Transverse colon (tissue), 3 donors: ENCODE measurements around the gene RAD51C.

Experiments
- CTCF ChIP-seq, 5 experiments: fragments of 200-600 bp in 3 of 5; fragments of 450-650 bp in 2 of 5; sonication (generic) in 3 of 5; IDR thresholded peaks; 1 replicate in 2 of 5; 2 replicates in 3 of 5; pipeline ENCODE4 v1.5.1; 2016 to 2017; ENCODE audit warnings: antibody characterized with exemption in 5 of 5, inconsistent platforms in 3 of 5, mild to moderate bottlenecking in 2 of 5, moderate library complexity in 1 of 5
- EP300 ChIP-seq: sonication (generic); formaldehyde crosslinking; IDR thresholded peaks from one replicate; pipeline ENCODE4 v1.6.1; 2017; ENCODE audit warnings: antibody characterized with exemption, low read depth
- POLR2A ChIP-seq: fragments of 450-650 bp; IDR thresholded peaks from one replicate; pipeline ENCODE4 v1.6.1; 2016; ENCODE audit warnings: antibody characterized with exemption, mild to moderate bottlenecking, moderate library complexity

GRCh38 chr17:58643147-58643546 is 49.3 kb upstream of the RAD51C start:
- TF ChIP-seq CTCF (IDR thresholded peaks at IDR 0.05) = no peak
- TF ChIP-seq EP300 = no peak
- TF ChIP-seq POLR2A = no peak
